ENCODE data around the gene FUT6.

Gene FUT6

GRCh38 chr19:5838353-5839064, 993 bp downstream of the FUT6 start:
- H3K27me3 ChIP-seq, result peaks cover 8% of the 10 kb centered on the region

DNA sequence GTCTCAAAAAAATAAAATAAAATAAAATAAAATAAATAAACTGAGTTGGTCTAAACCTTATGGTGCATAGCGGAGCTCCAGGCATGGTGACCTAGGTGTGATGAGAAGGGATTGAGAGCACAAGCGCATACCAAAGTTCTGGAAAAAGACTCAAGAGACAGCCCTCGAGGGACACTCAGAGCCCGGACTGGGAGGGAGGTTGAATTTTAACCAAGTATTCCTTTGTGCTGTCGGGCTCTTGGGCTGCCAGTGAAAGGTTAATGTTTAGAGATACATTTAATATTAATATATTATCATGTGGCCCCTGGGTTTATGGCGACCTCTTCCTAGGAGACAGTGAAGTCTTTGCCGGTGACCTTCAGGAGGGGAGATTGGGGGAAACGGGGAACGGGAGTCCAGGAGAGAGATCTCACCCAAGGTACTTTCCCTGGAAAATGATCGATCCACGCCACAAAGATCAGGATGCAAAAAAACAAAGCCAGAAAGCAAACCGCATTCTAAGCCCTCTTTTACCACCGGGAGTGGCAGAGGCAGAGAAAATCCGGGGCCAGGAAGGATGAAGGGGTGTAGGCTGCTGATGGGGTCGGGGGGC, 1.6 kb downstream of the FUT6 start:
- H3K9me3 ChIP-seq, result no peaks in the 10 kb centered on the region
- peaks cover 8% of the 10 kb centered on the region for H3K27me3 ChIP-seq
- TF ChIP-seq, protein P1, sequence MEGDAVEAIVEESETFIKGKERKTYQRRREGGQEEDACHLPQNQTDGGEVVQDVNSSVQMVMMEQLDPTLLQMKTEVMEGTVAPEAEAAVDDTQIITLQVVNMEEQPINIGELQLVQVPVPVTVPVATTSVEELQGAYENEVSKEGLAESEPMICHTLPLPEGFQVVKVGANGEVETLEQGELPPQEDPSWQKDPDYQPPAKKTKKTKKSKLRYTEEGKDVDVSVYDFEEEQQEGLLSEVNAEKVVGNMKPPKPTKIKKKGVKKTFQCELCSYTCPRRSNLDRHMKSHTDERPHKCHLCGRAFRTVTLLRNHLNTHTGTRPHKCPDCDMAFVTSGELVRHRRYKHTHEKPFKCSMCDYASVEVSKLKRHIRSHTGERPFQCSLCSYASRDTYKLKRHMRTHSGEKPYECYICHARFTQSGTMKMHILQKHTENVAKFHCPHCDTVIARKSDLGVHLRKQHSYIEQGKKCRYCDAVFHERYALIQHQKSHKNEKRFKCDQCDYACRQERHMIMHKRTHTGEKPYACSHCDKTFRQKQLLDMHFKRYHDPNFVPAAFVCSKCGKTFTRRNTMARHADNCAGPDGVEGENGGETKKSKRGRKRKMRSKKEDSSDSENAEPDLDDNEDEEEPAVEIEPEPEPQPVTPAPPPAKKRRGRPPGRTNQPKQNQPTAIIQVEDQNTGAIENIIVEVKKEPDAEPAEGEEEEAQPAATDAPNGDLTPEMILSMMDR (IDR thresholded peaks at IDR 0.05), result no peak
- H3K4me1 ChIP-seq (ENCODE audit: control insufficient read depth in 1 of 2, insufficient read depth in 1 of 2, low read depth in 1 of 2, low read length in 1 of 2), result peaks cover 10 to 11% of the 10 kb centered on the region in 2 experiments
- no peak overlapping the region for H3K4me3 ChIP-seq (ENCODE audit: low read depth in 1 of 2, low read length in 1 of 2)
- H3K36me3 ChIP-seq, result no peaks in the 10 kb centered on the region
- no peak overlapping the region for H3K27ac ChIP-seq

More at GRCh38 chr19:5838353-5839064, 993 bp downstream of the FUT6 start:
- Histone ChIP-seq H3K4me1 (ENCODE audit: control insufficient read depth in 1 of 2, insufficient read depth in 1 of 2, low read depth in 1 of 2, low read length in 1 of 2) (peaks cover 10 to 11% of the 10 kb centered on the region in 2 experiments), H3K36me3 (no peaks in the 10 kb centered on the region), H3K9me3 (no peaks in the 10 kb centered on the region), H3K27ac (no peak overlapping the region), H3K4me3 (ENCODE audit: low read depth in 1 of 2, low read length in 1 of 2) (no peak overlapping the region)
- TF ChIP-seq, protein P1 (IDR thresholded peaks at IDR 0.05), result no peak

DNA sequence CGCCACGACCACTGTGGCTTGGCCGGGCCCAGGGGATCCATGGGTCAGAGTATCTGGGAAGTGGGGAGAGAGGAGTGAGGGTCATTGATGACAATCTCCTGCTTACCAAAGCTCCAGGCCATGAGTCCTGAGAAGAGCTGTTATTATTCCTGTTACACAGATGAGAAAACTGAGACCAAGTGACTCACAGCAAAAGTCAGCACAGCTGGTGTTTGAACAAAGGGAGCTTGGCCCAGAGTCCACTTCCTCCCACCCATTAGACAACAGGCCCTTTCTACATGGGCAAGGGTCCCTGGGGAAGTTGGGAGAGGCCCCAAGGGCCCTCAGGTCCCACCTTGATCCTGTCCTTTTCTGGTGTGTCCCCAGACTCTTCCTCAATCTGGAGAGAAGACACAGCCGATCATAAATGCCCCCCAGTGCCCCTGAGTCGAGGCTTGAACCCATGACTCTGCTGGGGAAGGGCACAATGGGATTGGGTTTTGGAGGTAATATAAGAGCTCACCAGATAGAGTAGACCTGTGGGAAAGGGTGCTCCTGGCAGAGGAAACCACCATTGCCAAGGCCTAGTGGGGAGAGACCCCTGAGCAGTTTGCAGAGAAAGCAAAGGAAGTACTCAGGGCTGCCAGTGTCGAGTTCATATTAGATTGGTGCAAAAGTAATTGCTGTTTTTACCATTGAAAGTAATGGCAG, 6.8 kb downstream of the FUT6 start:
- Histone ChIP-seq H3K4me3 (ENCODE audit: low read depth in 1 of 2, low read length in 1 of 2) (no peak overlapping the region), H3K4me1 (ENCODE audit: control insufficient read depth in 1 of 2, insufficient read depth in 1 of 2, low read depth in 1 of 2, low read length in 1 of 2) (peaks cover 11 to 12% of the 10 kb centered on the region in 2 experiments), H3K27ac (no peak overlapping the region), H3K27me3 (peaks cover 22% of the 10 kb centered on the region), H3K9me3 (no peaks in the 10 kb centered on the region), H3K36me3 (no peaks in the 10 kb centered on the region)
- TF ChIP-seq, protein P1 (IDR thresholded peaks at IDR 0.05), result no peak

DNA sequence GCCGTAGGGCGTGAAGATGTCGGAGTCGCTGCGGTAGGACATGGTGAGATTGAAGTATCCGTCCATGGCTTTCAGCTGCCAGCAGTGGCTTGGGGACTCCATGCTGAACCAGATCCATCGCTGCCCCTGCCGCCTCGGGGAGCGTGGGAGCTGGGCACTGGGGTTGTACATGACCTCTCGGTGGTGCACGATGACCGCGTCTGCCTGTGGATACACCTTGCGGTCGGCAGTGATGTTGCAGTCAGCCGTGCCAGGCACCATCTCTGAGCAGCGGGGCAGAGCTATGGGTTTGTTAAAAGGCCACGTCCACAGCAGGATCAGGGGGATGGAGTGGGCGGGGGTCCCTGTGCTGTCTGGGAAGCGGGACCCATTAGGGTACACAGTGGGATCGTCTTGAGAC, 7.4 kb downstream of the FUT6 start:
- TF ChIP-seq, protein P1 (IDR thresholded peaks at IDR 0.05), result no peak
- Histone ChIP-seq H3K27ac (no peak overlapping the region), H3K4me1 (ENCODE audit: control insufficient read depth in 1 of 2, insufficient read depth in 1 of 2, low read depth in 1 of 2, low read length in 1 of 2) (peaks cover 15 to 17% of the 10 kb centered on the region in 2 experiments)

DNA sequence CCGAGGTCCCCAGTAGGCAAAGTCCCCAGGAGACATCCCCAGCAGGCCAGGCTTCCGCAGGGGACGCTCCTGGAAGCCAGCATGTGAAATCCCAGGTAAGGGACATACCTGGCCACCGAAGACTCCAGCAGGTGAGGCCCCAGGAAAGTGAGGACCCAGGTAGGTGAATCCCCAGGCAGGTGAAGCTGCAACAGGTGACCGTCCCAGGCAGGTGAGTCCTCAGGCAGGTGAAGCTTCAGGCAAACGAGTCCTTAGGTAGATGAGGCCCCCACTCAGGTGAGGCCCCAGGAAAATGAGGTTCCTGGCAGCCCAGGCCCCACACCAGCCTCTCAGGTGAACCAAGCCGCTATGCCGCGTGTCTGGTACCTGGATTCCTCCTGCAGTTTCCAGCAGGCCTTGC, 8.3 kb downstream of the FUT6 start:
- H3K4me1 ChIP-seq (ENCODE audit: control insufficient read depth in 1 of 2, insufficient read depth in 1 of 2, low read depth in 1 of 2, low read length in 1 of 2), result peaks cover 21 to 23% of the 10 kb centered on the region in 2 experiments

More for the DNA sequence above, 7.4 kb downstream of the FUT6 start:
- Histone ChIP-seq H3K4me3 (ENCODE audit: low read depth in 1 of 2, low read length in 1 of 2) (no peak overlapping the region), H3K27me3 (peaks cover 25% of the 10 kb centered on the region), H3K36me3 (no peaks in the 10 kb centered on the region), H3K9me3 (no peaks in the 10 kb centered on the region)

More for the DNA sequence above, 8.3 kb downstream of the FUT6 start:
- H3K36me3 ChIP-seq, result no peaks in the 10 kb centered on the region
- TF ChIP-seq, protein P1 (IDR thresholded peaks at IDR 0.05), result no peak
- H3K27me3 ChIP-seq, result peaks cover 32% of the 10 kb centered on the region
- H3K4me3 ChIP-seq (ENCODE audit: low read depth in 1 of 2, low read length in 1 of 2), result no peak overlapping the region
- H3K27ac ChIP-seq, result no peak overlapping the region
- no peaks in the 10 kb centered on the region for H3K9me3 ChIP-seq

Measured in neutrophil (primary cell).